ENCODE data around the gene TCL1B.

DNA sequence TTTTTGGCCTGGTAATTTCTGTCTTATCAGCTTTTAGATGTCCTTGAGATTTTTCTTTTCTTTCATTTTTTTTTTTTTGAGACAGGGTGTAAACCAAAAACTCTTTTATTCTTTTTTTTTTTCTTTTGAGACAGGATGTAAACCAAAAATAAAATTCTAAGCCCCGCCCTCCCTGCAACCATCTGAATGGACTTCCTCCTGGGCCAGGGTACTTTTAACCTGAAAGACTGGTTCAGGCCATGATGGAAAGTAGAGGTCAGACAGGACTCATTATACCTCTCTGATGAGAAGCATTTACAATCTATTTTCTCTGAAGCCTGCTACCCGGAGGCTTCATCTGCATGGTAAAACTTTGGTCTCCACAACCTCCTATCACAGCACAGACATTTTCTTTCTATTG lies 33.5 kb upstream of the TCL1B start:
- TF ChIP-seq, protein P1, sequence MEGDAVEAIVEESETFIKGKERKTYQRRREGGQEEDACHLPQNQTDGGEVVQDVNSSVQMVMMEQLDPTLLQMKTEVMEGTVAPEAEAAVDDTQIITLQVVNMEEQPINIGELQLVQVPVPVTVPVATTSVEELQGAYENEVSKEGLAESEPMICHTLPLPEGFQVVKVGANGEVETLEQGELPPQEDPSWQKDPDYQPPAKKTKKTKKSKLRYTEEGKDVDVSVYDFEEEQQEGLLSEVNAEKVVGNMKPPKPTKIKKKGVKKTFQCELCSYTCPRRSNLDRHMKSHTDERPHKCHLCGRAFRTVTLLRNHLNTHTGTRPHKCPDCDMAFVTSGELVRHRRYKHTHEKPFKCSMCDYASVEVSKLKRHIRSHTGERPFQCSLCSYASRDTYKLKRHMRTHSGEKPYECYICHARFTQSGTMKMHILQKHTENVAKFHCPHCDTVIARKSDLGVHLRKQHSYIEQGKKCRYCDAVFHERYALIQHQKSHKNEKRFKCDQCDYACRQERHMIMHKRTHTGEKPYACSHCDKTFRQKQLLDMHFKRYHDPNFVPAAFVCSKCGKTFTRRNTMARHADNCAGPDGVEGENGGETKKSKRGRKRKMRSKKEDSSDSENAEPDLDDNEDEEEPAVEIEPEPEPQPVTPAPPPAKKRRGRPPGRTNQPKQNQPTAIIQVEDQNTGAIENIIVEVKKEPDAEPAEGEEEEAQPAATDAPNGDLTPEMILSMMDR (IDR thresholded peaks at IDR 0.05 in 4 of 5, conservative IDR thresholded peaks at IDR 0.05 in 1 of 5): no peak
- TF ChIP-seq POLR2A (IDR thresholded peaks at IDR 0.05): no peak
